HG03039 (cell line): ENCODE measurements around the gene ZSCAN16.
"Not testable (repeated sequence)": the region's sequence is repeated elsewhere in the genome, so short reads cannot be mapped to it uniquely, and the experiment has no call there.

ENCODE experiments used
- ATAC-seq: cut with Tn5 transposase; IDR thresholded peaks from one replicate; pipeline ENCODE4 v1.9.1; 2021; ENCODE audit warnings: mild to moderate bottlenecking, moderate library complexity; ENCODE audit not compliant: unreplicated experiment

ZSCAN16 gene

DNA sequence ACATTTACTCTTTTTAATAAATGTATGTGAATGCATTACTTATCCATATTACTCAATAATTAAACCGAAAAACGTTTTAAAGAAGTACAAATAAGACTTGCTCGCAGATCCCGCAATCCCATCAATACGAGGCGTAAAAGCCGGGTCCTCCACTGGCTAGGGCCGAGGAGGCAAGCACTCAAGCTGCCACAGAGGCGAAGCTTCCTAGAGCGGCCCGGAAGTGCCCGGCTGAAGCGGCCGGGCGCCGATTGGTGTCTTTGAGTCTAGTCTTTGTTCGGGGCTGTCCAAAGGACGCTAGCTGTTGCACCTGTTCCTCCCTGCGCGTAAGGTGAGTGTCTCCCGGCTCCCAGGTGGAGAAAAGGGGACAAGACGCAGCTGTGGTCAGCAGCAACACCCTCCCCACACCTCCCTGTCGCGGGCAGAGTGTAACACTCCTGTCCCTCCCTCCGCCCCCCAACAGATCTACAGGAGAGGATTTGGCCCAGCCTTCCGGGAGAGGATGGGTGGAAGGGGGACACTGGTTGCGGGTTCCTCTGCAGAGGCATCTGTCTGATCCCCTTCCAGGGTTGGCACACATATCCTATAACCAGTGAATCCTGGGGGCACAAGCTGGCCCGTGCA, at the start of gene ZSCAN16:
Gene ZSCAN16, plus strand, starts transcription at position 260 of the 621 bp plus-strand sequence. CDS start 835 bp downstream, outside the sequence.
- ATAC-seq, result peak; percentile 94

DNA sequence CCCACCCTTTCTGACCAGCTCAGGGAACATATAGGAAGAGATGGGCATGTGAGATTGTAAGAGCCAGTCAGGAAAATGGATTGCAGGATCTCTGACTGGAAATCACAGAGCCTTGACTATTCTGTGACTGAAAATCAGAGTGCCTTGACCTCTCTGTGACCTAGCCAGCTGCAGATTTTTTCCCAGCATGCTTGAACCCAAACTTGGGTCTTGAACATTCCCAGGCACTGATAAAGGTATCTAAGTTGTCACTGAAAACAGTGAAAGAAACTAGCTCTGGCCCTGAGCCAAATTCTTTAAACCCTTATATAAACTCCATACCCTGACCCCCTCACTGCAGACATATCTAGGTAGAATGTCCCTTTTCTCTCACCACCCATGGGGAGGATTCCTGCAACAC, 46.4 kb upstream of the ZSCAN16 start:
- no peak for ATAC-seq

DNA sequence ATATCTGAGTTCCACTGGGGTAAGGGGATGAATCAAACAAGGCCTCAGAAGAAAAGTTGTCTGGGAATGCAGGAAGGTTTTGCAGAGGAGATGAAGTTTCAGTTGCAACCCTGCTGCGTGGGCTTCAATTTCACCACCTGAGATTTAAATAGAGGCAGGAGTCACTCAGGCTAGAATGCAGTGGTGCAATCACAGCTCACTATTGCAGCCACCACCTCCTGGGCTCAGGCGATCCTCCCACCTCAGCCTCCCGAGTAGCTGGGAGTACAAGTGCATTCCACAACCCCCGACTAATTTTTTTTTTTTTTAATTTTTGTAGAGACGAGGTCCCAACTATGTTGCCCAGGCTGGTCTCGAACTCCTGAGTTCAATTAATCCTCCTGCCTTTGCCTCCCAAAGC, 45.6 kb upstream of the ZSCAN16 start:
- no peak for ATAC-seq

DNA sequence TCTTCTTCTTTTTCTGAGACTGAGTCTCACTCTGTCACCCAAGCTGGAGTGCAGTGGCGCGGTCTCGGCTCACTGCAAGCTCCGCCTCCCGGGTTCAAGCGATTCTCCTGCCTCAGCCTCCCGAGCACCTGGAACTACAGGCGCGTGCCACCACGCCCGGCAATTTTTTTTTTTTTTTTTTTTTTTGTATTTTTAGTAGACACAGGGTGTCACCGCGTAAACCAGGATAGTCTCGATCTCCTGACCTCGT, 44.1 kb upstream of the ZSCAN16 start, which contains the start of gene ZNF165:
Gene ZNF165, plus strand, starts transcription at position 188 of the 250 bp plus-strand sequence. CDS start 4,913 bp downstream, outside the sequence.
- ATAC-seq, result not testable (repeated sequence)

DNA sequence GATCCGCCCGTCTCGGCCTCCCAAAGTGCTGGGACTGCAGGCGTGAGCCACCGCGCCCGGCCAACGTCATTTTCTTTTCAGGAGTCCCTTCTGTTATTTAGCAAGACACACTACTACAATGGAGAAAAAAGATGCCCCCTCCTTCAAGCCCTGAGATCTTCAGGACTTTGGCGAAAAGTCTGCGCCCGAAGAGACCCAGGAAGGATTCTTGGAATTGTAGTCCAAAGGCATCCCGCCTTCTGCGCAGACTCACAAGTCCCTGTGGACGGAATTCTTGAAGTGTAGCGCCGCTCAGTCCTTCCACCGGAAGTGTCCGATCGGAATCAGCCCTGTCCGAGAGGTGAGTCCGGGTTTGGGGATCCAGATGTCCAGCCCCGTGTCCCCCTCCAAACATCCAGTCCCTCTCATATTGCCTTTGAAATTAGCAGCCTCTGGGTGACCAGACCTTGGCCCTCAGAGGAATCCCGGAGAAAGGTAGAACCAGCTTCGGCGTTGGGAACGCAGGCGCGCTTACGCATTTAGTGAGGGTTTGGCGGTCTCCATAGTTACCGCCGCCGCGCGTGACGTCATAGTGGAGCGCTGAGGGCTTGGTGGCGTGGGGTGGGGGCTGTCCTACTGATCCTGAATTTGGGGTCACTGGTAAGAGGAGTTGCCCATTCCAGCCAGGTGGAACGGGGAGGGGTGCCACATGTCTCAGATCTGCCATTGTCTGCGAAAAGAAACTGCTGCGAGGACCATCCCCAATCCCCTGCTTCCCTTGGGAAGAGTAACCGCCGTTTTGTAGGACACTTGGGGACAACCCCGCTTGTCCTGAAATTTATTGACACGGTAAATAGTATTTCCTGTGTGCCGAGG, 43.6 kb upstream of the ZSCAN16 start:
- peak; percentile 71 for ATAC-seq

DNA sequence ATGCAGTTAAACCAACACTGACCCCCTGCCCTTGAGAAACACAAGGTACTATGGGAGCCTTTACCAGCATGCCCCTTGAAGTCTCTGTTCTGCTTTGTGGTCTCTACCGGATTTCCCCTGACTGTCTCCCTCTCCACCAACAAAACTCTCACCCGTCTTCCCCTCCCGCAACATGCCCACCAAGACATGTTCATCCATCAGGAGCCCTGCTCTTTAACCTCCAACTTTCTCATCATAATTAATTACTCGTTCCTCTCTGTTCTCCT, 43.0 kb upstream of the ZSCAN16 start:
- ATAC-seq, result peak; percentile 50

DNA sequence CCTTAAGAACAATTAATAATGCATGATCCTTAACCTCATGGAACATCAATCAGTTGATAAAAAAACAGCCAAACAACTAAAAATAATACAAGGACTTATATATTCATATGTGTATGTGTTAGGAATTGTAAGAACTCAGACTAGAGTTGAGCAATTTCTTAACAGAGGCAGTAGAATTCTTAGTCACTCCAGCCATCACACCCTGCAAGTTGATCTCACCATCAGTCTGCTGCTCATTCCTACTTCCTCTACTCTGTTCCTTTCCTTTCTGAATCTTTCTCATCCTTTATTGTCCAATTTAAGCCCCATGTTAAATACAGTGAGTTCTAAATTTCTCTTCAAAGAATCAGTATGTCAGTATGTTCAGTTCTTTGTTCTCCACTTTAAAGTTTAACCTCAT, 41.5 kb upstream of the ZSCAN16 start:
- ATAC-seq, result no peak

DNA sequence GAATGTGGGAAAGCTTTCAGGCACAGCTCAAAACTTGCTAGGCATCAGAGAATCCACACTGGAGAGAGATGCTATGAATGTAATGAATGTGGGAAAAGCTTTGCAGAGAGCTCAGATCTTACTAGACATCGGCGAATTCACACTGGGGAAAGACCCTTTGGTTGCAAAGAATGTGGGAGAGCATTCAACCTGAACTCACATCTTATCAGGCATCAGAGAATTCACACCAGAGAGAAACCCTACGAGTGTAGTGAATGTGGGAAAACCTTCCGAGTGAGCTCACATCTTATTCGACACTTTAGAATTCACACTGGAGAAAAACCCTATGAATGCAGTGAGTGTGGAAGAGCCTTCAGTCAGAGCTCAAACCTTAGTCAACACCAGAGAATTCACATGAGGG, 35.4 kb upstream of the ZSCAN16 start:
- no peak for ATAC-seq

DNA sequence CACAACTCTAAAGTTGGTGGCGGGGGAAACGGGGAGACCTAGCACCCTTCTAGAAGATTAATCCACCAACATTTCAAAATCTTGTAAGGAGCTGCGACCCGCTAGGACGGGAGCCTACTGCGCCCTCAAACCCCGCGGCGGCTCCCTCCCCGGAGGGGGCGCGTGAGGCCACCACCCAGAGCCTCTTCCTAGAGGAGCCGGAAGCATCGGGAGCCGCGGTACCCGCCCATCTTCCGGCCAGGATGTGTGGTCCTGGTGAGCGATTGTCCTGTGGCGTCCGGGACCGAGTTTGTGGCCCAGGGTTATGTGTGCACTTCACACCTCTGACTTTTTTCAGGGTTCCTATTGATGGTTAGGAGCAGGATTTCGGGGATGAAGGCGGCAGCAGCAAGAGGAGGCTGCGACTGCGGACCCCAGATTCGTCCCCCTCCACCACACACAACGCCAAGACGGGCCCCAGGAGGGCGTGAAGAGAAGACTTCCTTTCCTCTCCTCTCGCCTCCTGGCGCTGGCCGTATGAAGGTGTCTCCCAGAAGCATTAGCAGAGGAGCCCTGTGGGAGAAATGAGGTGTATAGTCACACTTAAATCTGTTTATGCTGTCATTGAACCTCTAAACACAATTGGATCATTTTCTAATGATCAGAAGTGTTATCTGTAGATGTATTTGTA, 33.4 kb upstream of the ZSCAN16 start:
- ATAC-seq, result no peak

DNA sequence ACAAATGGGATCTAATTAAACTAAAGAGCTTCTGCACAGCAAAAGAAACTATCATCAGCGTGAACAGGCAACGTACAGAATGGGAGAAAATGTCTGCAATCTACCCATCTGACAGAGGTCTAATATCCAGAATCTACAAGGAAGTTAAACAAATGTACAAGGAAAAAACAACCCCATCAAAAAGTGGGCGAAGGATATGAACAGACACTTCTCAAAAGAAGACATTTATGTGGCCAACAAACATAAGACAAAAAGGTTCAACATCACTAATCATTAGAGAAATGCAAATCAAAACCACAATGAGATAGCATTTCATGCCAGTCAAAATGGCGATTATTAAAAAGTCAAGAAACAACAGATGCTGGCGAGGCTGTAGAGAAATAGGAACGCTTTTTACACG, 22.2 kb upstream of the ZSCAN16 start:
- not testable (repeated sequence) for ATAC-seq

DNA sequence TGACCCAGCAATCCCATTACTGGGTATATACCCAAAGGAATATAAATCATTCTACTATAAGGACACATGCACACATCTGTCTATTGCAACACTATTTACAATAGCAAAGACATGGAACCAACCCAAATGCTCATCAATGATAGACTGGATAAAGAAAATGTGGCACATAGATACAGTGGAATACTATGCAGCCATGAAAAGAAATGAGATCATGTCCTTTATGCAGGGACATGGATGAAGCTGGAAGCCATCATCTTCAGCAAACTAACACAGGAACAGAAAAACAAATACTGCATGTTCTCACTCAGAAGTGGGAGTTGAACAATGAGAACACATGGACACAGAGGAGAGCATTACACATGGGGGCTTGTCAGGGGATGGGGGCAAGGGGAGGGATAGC, 21.7 kb upstream of the ZSCAN16 start:
- not testable (repeated sequence) for ATAC-seq

DNA sequence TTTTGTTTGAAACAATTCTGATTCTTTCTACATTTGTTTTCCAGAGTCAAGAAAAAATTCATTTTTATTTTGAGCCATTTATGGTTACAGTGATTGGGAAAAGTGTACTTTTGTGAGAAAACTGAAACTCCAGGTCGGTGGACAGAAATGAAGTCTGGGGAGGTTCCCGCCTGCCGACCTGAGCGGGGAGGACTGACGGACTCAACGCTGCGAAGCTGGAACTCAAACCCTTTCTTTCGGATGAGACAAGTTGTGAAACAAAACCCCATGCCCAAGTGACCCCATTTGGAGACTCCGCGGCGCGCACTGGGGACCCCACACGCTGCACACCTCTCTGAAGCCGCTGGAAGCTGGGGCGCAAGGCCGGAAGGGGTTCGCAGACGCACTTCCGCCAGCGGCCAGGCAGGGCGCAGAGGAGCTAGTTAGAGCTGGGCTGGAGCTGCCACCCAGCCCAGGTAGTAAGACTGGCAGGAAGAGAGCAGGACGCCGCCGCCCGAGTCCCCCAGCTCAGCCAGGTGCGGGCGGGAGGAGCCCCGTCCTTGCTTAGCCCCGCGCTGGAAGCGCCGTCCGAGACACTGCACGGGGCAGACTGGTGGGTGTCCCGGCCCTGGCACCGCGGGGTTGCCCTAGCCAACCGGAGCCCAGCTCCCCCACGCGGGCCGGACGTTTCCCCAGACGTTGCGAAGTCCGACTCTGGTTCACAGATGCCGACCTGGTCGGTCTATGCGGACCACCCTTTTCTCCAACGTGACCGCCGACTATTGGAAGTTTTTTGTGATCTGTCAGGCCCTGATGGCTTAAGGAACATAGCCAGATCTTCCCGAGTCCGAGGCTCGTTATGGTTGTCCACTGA, 19.8 kb upstream of the ZSCAN16 start:
- ATAC-seq, result peak; percentile 97

DNA sequence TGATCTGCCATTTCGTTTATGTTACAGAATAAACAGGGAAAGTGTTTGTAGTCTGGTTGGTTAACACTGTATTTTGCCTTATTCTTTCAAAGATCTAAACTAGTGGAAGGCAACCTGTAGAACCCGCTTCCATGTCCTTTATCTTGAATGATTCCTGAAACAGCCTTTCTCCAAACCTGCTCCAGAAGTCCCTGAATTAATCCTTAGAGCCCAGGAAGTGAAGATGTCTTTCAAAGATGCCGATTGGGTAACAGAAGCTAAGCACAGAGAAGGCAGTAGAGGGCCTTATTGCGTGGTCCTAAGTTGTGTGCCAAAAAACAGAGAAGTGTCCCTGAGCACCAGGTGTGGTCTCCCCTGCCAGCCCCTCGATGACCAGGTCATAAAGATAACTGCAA, 19.2 kb upstream of the ZSCAN16 start:
- ATAC-seq, result no peak

DNA sequence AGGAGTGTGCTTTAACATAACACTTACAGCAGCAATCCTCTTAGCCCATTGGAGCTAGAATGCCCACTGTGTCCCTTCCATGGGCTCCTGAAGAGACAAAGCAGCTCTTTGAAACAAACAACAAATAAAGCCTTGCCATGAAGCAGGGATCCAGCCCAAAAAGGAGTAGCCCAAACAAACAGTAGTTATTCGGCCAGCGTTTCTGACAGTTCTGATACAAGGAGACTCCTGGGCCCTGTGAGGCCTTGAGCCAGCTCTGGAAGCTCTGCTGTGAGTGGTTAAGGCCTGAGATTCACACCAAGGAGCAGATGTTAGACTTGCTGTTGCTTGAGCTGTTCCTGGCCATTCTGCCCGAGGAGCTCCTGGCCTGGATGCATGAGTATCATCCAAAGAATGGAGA, 16.9 kb upstream of the ZSCAN16 start:
- ATAC-seq, result no peak

DNA sequence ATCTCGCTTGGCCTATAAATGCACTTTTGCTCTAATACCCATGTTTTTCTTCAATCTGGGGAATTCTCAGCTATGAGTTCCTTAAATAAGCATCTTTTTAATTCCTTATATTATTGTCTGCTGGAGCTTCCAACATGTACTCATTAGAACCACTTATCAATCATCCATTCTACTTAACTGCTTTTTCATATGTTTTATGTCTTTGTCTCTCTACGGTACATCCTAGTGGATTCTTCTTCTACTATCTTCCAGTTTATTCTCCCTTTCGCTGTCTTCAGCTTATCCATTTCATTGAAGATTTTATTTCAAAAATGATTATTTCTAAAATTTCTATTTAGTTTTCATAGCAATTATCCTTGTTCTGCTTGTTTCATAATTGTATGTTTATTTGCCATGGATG, 12.4 kb upstream of the ZSCAN16 start:
- no peak for ATAC-seq

DNA sequence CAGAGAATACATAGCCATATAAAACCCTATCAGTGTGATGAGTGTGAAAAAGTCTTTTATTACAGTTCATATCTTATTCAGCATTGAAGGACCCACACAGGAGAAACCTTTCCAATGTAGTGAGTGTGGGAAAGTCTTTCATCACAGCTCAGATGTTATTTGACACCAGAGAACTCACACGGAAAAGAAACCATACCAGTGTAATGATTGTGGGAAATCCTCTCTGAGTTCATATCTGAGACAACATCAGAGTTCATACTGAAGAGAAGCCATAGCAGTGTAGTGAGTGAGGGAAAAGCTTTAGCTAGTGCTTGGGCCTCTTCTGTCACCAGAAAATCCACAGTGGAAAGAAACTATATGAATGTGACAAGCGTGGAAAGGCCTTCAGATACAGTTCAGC, 8.6 kb upstream of the ZSCAN16 start:
- ATAC-seq, result no peak

DNA sequence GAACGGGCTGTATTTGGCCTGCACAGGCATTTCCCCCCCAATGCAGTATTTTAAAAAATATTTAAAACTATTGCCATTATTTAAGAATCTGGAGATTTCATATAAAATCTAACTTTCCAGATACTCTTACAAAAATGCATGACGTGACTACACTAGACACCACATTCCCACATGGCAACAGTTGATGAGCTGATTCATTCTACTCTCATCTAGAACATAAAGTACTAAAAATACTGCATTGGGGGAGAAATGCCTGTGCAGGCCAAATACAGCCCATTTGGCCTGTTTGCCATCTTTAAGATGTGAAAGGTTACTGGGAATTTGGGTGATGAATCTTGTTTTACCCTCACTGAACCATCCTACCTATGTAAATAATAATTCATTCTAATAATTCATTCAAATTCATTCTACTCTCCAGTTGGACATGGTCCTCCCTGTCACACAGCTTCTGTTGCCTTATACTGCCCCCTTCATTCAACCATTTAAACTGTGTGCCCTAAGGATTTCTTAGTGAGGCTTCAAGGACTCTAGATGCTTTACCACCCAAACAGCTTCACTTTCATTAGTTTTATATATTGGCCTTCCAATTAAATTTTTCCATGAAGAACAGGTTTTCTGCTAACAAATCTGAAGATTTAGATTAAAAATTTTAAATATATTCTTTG, 6.9 kb upstream of the ZSCAN16 start:
- ATAC-seq, result no peak

DNA sequence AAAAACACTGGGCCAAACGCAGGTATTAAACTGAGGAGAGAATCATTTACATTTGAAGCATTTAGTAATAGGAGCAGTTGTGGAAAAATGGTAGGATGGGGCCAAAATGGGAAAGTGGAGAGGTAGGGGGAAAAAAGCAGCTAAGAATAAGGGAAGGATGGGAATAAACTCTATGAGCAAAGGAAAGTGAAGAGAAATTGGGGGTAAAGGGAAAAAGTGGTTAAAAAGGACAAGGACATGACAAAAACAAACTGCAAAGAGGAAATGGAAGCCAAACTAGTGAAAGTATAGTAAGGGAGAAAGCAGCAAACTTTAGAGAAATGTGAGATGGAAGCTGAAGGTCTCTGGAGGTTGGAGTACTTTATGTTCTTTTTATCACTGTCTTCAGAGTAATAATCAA, 6.2 kb upstream of the ZSCAN16 start:
- no peak for ATAC-seq

DNA sequence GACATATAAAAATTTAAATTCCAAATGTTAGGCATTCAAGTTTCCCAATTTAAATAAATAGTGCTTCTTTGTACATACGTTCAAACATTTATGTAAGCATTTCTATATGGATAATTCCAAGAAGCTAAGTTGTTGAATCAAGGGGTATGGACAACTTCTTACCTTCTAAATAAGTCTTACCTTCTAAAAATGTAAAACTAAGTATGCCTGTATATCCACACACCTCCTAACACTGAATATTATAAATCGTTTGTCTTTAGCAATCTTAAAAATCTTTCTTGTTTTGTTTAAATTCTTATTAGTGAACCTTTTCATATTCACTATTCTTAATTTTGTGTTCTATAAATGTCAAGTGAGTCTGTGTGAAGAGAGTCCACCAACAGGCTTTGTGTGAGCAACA, 2.5 kb upstream of the ZSCAN16 start:
- ATAC-seq, result no peak

DNA sequence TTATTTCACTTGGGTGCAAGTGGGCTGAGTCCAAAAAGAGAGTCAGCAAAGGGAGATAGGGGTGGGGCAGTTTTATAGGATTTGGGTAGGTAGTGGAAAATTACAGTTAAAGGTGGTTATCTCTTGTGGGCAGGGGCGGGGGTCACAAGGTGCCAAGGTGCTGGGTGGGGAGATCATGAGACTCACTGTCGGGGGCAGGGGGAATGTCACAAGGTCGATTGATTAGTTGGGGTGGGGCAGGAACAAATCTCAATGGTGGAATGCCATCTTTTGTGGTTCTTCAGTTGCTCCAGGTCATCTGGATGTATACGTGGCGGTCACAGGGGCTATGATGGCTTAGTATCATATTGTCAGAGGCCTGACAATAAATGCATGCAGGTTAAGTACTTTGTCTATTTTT, 2.1 kb upstream of the ZSCAN16 start:
- not testable (repeated sequence) for ATAC-seq

DNA sequence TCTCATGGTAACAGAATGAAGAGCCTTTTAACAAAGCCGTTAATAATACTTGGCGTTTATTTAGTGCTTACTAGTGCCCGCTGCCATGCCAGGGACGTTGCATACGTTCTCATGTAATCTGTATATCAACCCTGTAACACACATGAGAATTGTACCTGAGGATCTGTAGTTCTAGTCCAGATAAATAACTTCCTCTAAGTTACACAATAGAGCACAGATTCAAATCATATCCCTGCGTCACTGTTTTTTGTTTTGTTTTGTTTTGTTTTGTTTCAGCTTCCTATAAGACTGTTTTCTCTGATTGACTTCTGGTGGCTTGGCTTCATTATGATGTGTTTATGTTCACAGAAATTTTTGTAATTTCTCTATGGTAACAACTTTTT, 553 bp downstream of the ZSCAN16 start:
- no peak for ATAC-seq
